ENCODE measurements around the gene ZG16. TPM values are rescaled to one million over a fixed set of nuclear protein-coding genes. Genes with fewer than 3 reads are reported as not detected.

The ZG16 gene
- total RNA-seq, 1 experiment from 2014 or later: 0.07 TPM

- H3K9me2 ChIP-seq (ENCODE audit: insufficient read depth): no peaks in the 10 kb centered on the region
- H4K20me1 ChIP-seq (ENCODE audit: insufficient read depth): no peaks in the 10 kb centered on the region
- no peaks in the 10 kb centered on the region for H3K79me2 ChIP-seq (ENCODE audit: insufficient read depth, low read length)
- ATAC-seq: peak; percentile 90
- H3K36me3 ChIP-seq (ENCODE audit: control insufficient read depth in 1 of 2, insufficient read depth in 2 of 2, low read length in 2 of 2): no peaks in the 10 kb centered on the region
- H3K9me3 ChIP-seq (ENCODE audit: control insufficient read depth in 1 of 2, insufficient read depth in 1 of 2, low read depth in 1 of 2, low read length in 2 of 2): no peaks in the 10 kb centered on the region
- peak overlapping the region; percentile 17; the same call in 1 of the 2 replicates for H3K27ac ChIP-seq (ENCODE audit: low read depth, low read length)
- intact Hi-C loops (cut with micrococcal nuclease): no loop called here
- H3K9ac ChIP-seq (ENCODE audit: low read length): 0 out of 2 replicates have a peak overlapping the region, but pooled peaks have one; percentile 1
- peak overlapping the region in 1 of 2 experiments; percentile 16; a peak in 1 of 4 replicates for H3K4me3 ChIP-seq (replicated peaks in 1 of 2; ENCODE audit: low read depth in 1 of 2, low read length in 2 of 2)
- peaks cover 18 to 20% of the 10 kb centered on the region in 2 experiments for H3K4me1 ChIP-seq (ENCODE audit: control insufficient read depth in 1 of 2, insufficient read depth in 2 of 2, low read length in 2 of 2)
- ChIA-PET RAD21 (ENCODE audit: low non-redundant PET in 1 of 2, low total read pairs in 2 of 2, uncharacterized antibody in 2 of 2, unreplicated experiment in 2 of 2) (no interaction called here), CTCF (no interaction called here), POLR2A (no interaction called here)
- no peaks in the 10 kb centered on the region for H3K27me3 ChIP-seq (ENCODE audit: insufficient read depth, low read length)
- no TSS peak for BruUV-seq (replicated peaks)
- H3K4me2 ChIP-seq (ENCODE audit: low read length): peak overlapping the region; percentile 59
- peak overlapping the region; percentile 36 for H2AFZ ChIP-seq (ENCODE audit: low read depth, low read length, poor library complexity, severe bottlenecking)
- DNase-seq (ENCODE audit: low read depth, low spot score): peak; percentile 50
- TF ChIP-seq TCF7L2 (IDR thresholded peaks at IDR 0.05; ENCODE audit: borderline replicate concordance, extremely low read depth, insufficient read depth, insufficient read length): peak; percentile 38
- TF ChIP-seq ZBTB33 (IDR thresholded peaks at IDR 0.05; ENCODE audit: extremely low read depth, insufficient replicate concordance, low read length): peak; percentile 10
- 0 out of 2 replicates have a peak, but pooled peaks have one; percentile 5 for TF ChIP-seq RAD21 (IDR thresholded peaks at IDR 0.05; ENCODE audit: low read depth)
- no peak for TF ChIP-seq CTCF (IDR thresholded peaks at IDR 0.05 in 2 of 3, conservative IDR thresholded peaks at IDR 0.05 in 1 of 3; ENCODE audit: borderline replicate concordance in 1 of 3, insufficient read depth in 1 of 3, low read depth in 2 of 3, low read length in 2 of 3)
- no peak for TF ChIP-seq ZNF274 (IDR thresholded peaks at IDR 0.05; ENCODE audit: low read depth, low read length)
- no peak for TF ChIP-seq YY1 (IDR thresholded peaks at IDR 0.05; ENCODE audit: extremely low read depth, insufficient replicate concordance, low read depth, low read length)
- no peak for TF ChIP-seq ELF1 (IDR thresholded peaks at IDR 0.05; ENCODE audit: borderline replicate concordance, low read depth)
- TF ChIP-seq REST (IDR thresholded peaks at IDR 0.05; ENCODE audit: low read depth): no peak
- TF ChIP-seq CBX3 (IDR thresholded peaks at IDR 0.05; ENCODE audit: low read depth): no peak
- no peak for TF ChIP-seq CEBPB (IDR thresholded peaks at IDR 0.05; ENCODE audit: low read depth)
- TF ChIP-seq SP1 (IDR thresholded peaks at IDR 0.05; ENCODE audit: low read depth): no peak
- TF ChIP-seq FOSL1 (IDR thresholded peaks at IDR 0.05; ENCODE audit: low read depth): no peak
- no peak for TF ChIP-seq SIN3A (IDR thresholded peaks at IDR 0.05; ENCODE audit: low read depth)
- no peak for TF ChIP-seq POLR2A (IDR thresholded peaks at IDR 0.05; ENCODE audit: borderline replicate concordance, extremely low read depth, insufficient read depth, insufficient read length)
- 0 out of 2 replicates have a peak, but pooled peaks have one; percentile 8 for TF ChIP-seq JUND (IDR thresholded peaks at IDR 0.05)
- no peak for TF ChIP-seq SRF (IDR thresholded peaks at IDR 0.05; ENCODE audit: low read depth)
- no peak for TF ChIP-seq ZFX (IDR thresholded peaks at IDR 0.05)
- TF ChIP-seq MAX (IDR thresholded peaks at IDR 0.05): no peak
- no peak for TF ChIP-seq EZH2 (IDR thresholded peaks at IDR 0.05)
Observed at GRCh38 chr16:29765167-29766032, 12.7 kb upstream of the ZG16 start.
